Measurements from ENCODE around the gene GJB3. TPM values are rescaled to one million over a fixed set of nuclear protein-coding genes. Genes with fewer than 3 reads are reported as not detected.
"Not testable (repeated sequence)": the region's sequence is repeated elsewhere in the genome, so short reads cannot be mapped to it uniquely, and the experiment has no call there.

The GJB3 gene
- total and polyA plus RNA-seq, 2 of the 13 experiments (the other 11 are each of a cell fraction or from before 2014, with no cell fraction given) = not detected

DNA sequence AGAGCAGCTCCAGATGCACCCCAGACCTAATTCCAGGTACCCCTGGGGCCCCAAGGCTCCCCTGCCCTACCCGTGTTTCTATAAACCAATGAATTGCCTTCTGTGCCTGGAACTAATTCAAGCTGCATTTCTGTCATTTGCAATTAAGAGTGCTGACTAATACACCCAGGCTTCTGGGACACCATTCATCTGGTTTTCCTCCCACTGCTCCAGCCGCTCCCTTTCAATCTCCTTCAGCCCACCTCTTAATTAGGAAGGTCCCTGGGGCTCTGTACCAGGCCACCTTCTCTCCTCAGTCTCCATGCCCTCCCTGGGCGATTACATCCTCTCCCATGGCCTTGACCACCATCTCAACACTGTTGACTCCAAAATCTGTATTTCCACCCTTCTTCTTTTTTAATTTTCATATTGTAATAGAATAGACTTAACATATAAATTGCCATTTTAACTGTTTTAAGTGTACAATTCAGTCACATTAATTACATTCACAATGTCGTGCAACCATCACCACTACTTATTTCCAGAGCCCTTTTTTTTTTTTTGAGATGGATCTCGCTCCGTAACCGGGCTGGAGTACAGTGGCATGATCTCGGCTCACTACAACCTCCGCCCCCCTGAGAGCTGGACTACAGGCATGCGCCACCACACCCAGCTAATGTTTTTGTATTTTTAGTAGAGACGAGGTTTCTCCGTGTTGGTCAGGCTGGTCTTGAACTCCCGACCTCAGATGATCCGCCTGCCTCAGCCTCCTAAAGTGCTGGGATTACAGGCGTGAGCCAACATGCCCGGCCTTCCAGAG is 9.2 kb upstream of the GJB3 start (continued):
- TF ChIP-seq SIN3B (IDR thresholded peaks at IDR 0.05; ENCODE audit: low read length) = no peak
- TF ChIP-seq ZNF496 (CRISPR knock-in tag; IDR thresholded peaks at IDR 0.05; ENCODE audit: insufficient replicate concordance) = no peak
- TF ChIP-seq KMT2A (CRISPR knock-in tag; IDR thresholded peaks at IDR 0.05) = no peak

DNA sequence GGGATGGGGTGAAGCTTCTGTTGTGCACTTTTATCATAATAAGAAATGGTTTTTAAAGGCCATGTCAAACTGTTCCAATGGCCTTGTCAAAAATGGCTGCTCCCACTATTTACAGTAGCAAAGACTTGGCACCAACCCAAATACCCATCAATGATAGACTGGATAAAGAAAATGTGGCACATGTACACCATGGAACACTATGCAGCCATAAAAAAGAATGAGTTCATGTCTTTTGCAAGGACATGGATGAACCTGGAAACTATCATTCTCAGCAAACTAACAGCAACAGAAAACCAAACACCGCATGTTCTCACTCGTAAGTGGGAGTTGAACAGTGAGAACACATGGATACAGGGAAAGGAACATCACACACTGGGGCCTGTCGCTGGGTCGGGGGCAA is 7.9 kb upstream of the GJB3 start:
- H3K9ac ChIP-seq (ENCODE audit: insufficient read depth, low read depth, low read length); H3K9me3 ChIP-seq (ENCODE audit: low read length); POLR2A ChIA-PET; intact Hi-C loops (cut with micrococcal nuclease; ENCODE audit: unreplicated experiment); H3K36me3 ChIP-seq (replicated peaks in 1 of 2; ENCODE audit: control insufficient read depth in 1 of 2, insufficient read depth in 2 of 2, low read length in 2 of 2); H4K20me1 ChIP-seq (ENCODE audit: insufficient read depth, low read length); H3K27ac ChIP-seq (ENCODE audit: extremely low read length, insufficient read depth, low read length); DNase-seq (ENCODE audit: low spot score); H3K4me2 ChIP-seq (ENCODE audit: low read depth, low read length); FAIRE-seq; H3K4me3 ChIP-seq (replicated peaks in 1 of 3; ENCODE audit: insufficient read depth in 1 of 3, low read depth in 2 of 3, low read length in 3 of 3); BruUV-seq (replicated peaks); H2AFZ ChIP-seq (ENCODE audit: low read length); in situ Hi-C loops (cut with HindIII; ENCODE audit: extremely low pct_ligation_motif_present, low pct_unique_long_range_greater_than_20kb); H3K4me1 ChIP-seq (ENCODE audit: insufficient read depth, low read length); ATAC-seq; CTCF ChIA-PET (ENCODE audit: low intra/inter-chr PET ratio, low total read pairs); H3K79me2 ChIP-seq (ENCODE audit: insufficient read depth, low read length): not testable (repeated sequence)
- H3K27me3 ChIP-seq (ENCODE audit: control insufficient read depth in 1 of 2, insufficient read depth in 2 of 2, low read length in 2 of 2) = peaks cover 0 to 23% of the 10 kb centered on the region in 2 experiments; a peak in 3 of 5 replicates
- 31% methylated on average over 4 of the region's 4 CpGs for WGBS (ENCODE audit: low lambda C conversion rate)

DNA sequence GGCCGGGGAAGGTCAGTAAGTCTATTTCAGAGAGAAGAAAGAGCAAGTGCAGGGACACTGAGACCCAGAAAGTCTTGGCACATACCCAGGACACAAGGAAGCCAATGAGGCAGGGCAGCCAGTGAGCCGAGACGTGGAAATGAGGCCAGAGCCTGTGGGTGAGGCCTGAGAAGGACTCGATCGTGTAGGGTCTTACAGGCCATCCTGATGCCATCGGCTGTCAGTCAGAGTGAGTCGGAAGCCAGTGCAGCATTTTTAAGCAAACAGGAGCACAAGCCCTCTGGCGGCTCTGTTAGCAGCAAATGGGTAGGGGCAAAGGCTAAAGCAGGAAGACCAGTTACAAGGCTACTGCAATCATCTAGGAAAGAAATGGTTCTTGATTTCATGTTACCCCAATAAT is 6.1 kb upstream of the GJB3 start:
- no peak overlapping the region for H3K4me2 ChIP-seq (ENCODE audit: low read depth, low read length)
- ATAC-seq = no peak; the same call in 2 of the 3 replicates
- no peak overlapping the region for H3K4me3 ChIP-seq (replicated peaks in 1 of 3; ENCODE audit: insufficient read depth in 1 of 3, low read depth in 2 of 3, low read length in 3 of 3)
- ChIA-PET POLR2A (no interaction called here), CTCF (ENCODE audit: low intra/inter-chr PET ratio, low total read pairs) (no interaction called here)
- H2AFZ ChIP-seq (ENCODE audit: low read length) = no peak overlapping the region
- no peak for DNase-seq (ENCODE audit: low spot score)
- no peak for FAIRE-seq
- H3K36me3 ChIP-seq (replicated peaks in 1 of 2; ENCODE audit: control insufficient read depth in 1 of 2, insufficient read depth in 2 of 2, low read length in 2 of 2) = no peaks in the 10 kb centered on the region
- 2% methylated on average over 6 of the region's 8 CpGs for WGBS (ENCODE audit: low lambda C conversion rate)
- no TSS peak for BruUV-seq (replicated peaks)
- no peaks in the 10 kb centered on the region for H3K79me2 ChIP-seq (ENCODE audit: insufficient read depth, low read length)
- in situ Hi-C loops (cut with HindIII; ENCODE audit: extremely low pct_ligation_motif_present, low pct_unique_long_range_greater_than_20kb) = no loop called here
- peaks cover 4 to 27% of the 10 kb centered on the region in 2 experiments; a peak in 4 of 5 replicates for H3K27me3 ChIP-seq (ENCODE audit: control insufficient read depth in 1 of 2, insufficient read depth in 2 of 2, low read length in 2 of 2)
- intact Hi-C loops (cut with micrococcal nuclease; ENCODE audit: unreplicated experiment) = no loop called here
- TF ChIP-seq NR2C2 (CRISPR knock-in tag; IDR thresholded peaks at IDR 0.05; ENCODE audit: borderline replicate concordance) (no peak), MAF1 (CRISPR knock-in tag; IDR thresholded peaks at IDR 0.05; ENCODE audit: borderline replicate concordance) (no peak), SETDB1 (CRISPR knock-in tag; IDR thresholded peaks at IDR 0.05; ENCODE audit: borderline replicate concordance) (no peak), ZNF431 (CRISPR knock-in tag; IDR thresholded peaks at IDR 0.05; ENCODE audit: borderline replicate concordance, low read depth) (no peak), PTBP1 (IDR thresholded peaks at IDR 0.05; ENCODE audit: low read depth, low read length, poor library complexity, severe bottlenecking) (no peak), REL (CRISPR knock-in tag; conservative IDR thresholded peaks at IDR 0.05) (no peak), BHLHE40 (IDR thresholded peaks at IDR 0.05; ENCODE audit: low read length) (no peak), KAT2B (IDR thresholded peaks at IDR 0.05; ENCODE audit: borderline replicate concordance, low read depth, low read length) (no peak), PHB2 (IDR thresholded peaks at IDR 0.05; ENCODE audit: partially characterized antibody) (no peak)
- H4K20me1 ChIP-seq (ENCODE audit: insufficient read depth, low read length) = no peaks in the 10 kb centered on the region
- no peaks in the 10 kb centered on the region for H3K4me1 ChIP-seq (ENCODE audit: insufficient read depth, low read length)
- no peaks in the 10 kb centered on the region for H3K9me3 ChIP-seq (ENCODE audit: low read length)
- H3K9ac ChIP-seq (ENCODE audit: insufficient read depth, low read depth, low read length) = no peak overlapping the region
- H3K27ac ChIP-seq (ENCODE audit: extremely low read length, insufficient read depth, low read length) = no peak overlapping the region
